HL-60 (cell line): Measurements from ENCODE around the gene CORO1C.

Experiments
- TF ChIP-seq, protein P1 (sequence below): IDR thresholded peaks from one replicate; pipeline ENCODE4 v1.5.1; 2011; ENCODE audit warnings: low read length, control low read depth, inconsistent platforms; ENCODE audit not compliant: insufficient read depth
- TF ChIP-seq, protein P2 (sequence below): IDR thresholded peaks from 2 replicates; pipeline ENCODE4 v1.6.1; 2012; ENCODE audit warnings: low read depth; ENCODE audit not compliant: insufficient replicate concordance

DNA sequence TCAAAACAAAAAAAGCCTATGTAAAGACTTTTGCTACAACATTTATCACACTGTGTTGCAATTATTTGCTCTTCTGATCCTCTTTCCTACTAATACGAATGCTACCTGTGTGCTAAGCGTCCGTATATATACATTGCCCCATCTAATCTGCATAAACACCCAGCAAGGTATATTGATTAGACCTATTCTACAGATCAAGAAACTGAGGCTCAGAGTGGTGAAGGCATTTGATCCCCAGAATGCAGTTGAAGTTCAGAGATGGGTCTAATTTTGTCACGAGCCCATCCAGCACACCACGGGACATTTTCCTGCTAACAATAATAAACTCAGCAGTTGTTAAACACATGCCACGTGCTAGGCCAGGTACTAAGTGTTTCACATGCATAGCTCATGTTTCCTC, 25.1 kb upstream of the CORO1C start:
- TF ChIP-seq, protein P1, sequence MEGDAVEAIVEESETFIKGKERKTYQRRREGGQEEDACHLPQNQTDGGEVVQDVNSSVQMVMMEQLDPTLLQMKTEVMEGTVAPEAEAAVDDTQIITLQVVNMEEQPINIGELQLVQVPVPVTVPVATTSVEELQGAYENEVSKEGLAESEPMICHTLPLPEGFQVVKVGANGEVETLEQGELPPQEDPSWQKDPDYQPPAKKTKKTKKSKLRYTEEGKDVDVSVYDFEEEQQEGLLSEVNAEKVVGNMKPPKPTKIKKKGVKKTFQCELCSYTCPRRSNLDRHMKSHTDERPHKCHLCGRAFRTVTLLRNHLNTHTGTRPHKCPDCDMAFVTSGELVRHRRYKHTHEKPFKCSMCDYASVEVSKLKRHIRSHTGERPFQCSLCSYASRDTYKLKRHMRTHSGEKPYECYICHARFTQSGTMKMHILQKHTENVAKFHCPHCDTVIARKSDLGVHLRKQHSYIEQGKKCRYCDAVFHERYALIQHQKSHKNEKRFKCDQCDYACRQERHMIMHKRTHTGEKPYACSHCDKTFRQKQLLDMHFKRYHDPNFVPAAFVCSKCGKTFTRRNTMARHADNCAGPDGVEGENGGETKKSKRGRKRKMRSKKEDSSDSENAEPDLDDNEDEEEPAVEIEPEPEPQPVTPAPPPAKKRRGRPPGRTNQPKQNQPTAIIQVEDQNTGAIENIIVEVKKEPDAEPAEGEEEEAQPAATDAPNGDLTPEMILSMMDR = no peak
- TF ChIP-seq, protein P2, sequence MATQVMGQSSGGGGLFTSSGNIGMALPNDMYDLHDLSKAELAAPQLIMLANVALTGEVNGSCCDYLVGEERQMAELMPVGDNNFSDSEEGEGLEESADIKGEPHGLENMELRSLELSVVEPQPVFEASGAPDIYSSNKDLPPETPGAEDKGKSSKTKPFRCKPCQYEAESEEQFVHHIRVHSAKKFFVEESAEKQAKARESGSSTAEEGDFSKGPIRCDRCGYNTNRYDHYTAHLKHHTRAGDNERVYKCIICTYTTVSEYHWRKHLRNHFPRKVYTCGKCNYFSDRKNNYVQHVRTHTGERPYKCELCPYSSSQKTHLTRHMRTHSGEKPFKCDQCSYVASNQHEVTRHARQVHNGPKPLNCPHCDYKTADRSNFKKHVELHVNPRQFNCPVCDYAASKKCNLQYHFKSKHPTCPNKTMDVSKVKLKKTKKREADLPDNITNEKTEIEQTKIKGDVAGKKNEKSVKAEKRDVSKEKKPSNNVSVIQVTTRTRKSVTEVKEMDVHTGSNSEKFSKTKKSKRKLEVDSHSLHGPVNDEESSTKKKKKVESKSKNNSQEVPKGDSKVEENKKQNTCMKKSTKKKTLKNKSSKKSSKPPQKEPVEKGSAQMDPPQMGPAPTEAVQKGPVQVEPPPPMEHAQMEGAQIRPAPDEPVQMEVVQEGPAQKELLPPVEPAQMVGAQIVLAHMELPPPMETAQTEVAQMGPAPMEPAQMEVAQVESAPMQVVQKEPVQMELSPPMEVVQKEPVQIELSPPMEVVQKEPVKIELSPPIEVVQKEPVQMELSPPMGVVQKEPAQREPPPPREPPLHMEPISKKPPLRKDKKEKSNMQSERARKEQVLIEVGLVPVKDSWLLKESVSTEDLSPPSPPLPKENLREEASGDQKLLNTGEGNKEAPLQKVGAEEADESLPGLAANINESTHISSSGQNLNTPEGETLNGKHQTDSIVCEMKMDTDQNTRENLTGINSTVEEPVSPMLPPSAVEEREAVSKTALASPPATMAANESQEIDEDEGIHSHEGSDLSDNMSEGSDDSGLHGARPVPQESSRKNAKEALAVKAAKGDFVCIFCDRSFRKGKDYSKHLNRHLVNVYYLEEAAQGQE = no peak
